ENCODE data around the gene HOTAIR. TPM values are rescaled to one million over a fixed set of nuclear protein-coding genes. Genes with fewer than 3 reads are reported as not detected.

Gene HOTAIR
- polyA plus RNA-seq, 3 donors: not detected

DNA sequence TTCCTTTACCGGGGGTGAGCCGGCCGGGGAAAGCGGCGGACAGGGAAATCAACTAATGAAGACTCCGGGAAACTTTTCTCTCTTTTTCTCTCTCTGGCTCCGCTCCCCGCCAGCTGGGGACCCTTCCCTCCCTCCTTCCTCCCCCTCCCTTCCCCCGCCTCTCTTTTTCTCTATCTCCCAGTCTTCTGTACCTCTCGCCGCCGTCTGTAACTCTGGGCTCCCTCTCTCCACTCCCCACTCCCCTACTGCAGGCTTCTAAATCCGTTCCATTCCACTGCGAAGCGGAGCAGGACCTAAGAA, 8.7 kb downstream of the HOTAIR start:
- Histone ChIP-seq H3K9ac (ENCODE audit: insufficient read depth, low read length, poor library complexity, severe bottlenecking) (no peak overlapping the region), H3K4me2 (replicated peaks; ENCODE audit: extremely low read depth, low read length, poor library complexity, severe bottlenecking) (no peak overlapping the region), H2AFZ (ENCODE audit: insufficient read depth, low read depth, low read length, poor library complexity, severe bottlenecking) (no peak overlapping the region), H3K36me3 (replicated peaks in 1 of 2; ENCODE audit: control insufficient read depth in 1 of 2, insufficient read depth in 2 of 2, low read length in 2 of 2) (no peaks in the 10 kb centered on the region), H4K20me1 (ENCODE audit: insufficient read depth, low read length) (no peaks in the 10 kb centered on the region), H3K27me3 (ENCODE audit: control insufficient read depth in 2 of 2, insufficient read depth in 2 of 2, low read length in 2 of 2) (peaks cover 99 to 100% of the 10 kb centered on the region in 2 donors), H3K27ac (ENCODE audit: low read depth in 1 of 2, low read length in 2 of 2) (no peak overlapping the region), H3K9me3 (replicated peaks in 1 of 2; ENCODE audit: control insufficient read depth in 1 of 2, insufficient read depth in 1 of 2, low read length in 2 of 2) (peaks cover 7 to 81% of the 10 kb centered on the region in 2 donors), H3K4me3 (replicated peaks in 1 of 3; ENCODE audit: low read depth in 2 of 3, low read length in 3 of 3) (no peak overlapping the region), H3K79me2 (ENCODE audit: insufficient read depth, low read length) (no peaks in the 10 kb centered on the region), H3K4me1 (ENCODE audit: control insufficient read depth in 1 of 2, insufficient read depth in 2 of 2, low read length in 2 of 2) (no peaks in the 10 kb centered on the region)
- H3K9me3 Mint-ChIP-seq: peaks cover 3 to 60% (median 36%) of the 10 kb centered on the region in 7 donors
- TF ChIP-seq, protein P1, sequence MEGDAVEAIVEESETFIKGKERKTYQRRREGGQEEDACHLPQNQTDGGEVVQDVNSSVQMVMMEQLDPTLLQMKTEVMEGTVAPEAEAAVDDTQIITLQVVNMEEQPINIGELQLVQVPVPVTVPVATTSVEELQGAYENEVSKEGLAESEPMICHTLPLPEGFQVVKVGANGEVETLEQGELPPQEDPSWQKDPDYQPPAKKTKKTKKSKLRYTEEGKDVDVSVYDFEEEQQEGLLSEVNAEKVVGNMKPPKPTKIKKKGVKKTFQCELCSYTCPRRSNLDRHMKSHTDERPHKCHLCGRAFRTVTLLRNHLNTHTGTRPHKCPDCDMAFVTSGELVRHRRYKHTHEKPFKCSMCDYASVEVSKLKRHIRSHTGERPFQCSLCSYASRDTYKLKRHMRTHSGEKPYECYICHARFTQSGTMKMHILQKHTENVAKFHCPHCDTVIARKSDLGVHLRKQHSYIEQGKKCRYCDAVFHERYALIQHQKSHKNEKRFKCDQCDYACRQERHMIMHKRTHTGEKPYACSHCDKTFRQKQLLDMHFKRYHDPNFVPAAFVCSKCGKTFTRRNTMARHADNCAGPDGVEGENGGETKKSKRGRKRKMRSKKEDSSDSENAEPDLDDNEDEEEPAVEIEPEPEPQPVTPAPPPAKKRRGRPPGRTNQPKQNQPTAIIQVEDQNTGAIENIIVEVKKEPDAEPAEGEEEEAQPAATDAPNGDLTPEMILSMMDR (IDR thresholded peaks at IDR 0.05): no peak
- H3K27me3 Mint-ChIP-seq (ENCODE audit: low read depth in 3 of 3): peaks cover 98 to 99% (median 98%) of the 10 kb centered on the region in 3 donors
- H3K36me3 Mint-ChIP-seq: peaks cover 4 to 19% of the 10 kb centered on the region in 2 donors
- no peak for DNase-seq
- peak overlapping the region in 1 of 2 donors; percentile 85 for H3K4me3 Mint-ChIP-seq
- 6% methylated on average over 12 of the region's 15 CpGs for WGBS (ENCODE audit: insufficient coverage)
- peak overlapping the region in 1 of 7 donors; percentile 28 for H3K27ac Mint-ChIP-seq
- peaks cover 30% of the 10 kb centered on the region for H3K4me1 Mint-ChIP-seq
- intact Hi-C loops (cut with micrococcal nuclease): no loop called here

DNA sequence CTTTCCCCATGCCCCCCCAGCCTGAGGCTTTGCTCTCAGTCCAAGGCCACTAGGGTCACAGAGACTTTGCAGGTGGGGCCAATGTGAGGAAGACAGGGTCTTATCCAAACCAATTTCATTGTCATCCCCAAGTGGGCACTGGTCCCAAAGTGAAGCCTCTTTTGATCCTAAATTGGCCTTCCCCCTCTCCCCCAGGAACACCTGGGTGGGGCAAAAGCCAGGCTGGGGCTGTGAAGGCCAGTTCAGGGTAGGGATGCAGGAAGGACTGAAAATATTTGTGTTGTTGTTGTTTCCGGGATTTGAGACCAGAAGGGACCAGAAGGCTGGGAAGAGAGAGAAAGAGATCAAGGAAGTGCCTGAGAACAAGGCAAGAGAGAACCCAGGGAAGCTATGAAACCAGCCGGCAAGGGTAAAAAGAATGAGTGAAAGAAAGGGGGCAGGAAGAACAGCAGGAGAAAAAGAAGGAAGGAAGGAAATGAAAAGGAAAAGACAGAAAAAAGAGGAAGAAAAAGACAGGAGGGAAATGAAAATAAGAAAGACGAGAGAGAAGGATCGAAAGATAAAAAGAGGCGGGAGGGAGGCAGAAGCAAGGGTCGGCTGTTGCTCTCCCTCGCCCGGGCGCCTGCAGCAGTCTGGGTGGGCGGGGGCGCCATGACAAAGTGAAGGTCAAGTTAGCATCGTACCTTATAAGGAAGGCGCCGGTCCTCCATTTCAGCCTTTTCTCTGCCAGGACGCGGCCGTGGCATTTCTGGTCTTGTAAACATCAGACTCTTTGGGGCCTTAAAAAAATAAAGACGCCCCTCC, 9.3 kb downstream of the HOTAIR start:
- H3K9me3 Mint-ChIP-seq: peaks cover 3 to 62% (median 32%) of the 10 kb centered on the region in 7 donors
- no peak for DNase-seq
- no peak overlapping the region for H3K9ac ChIP-seq (ENCODE audit: insufficient read depth, low read length, poor library complexity, severe bottlenecking)
- TF ChIP-seq, protein P1 (IDR thresholded peaks at IDR 0.05): no peak
- peaks cover 31% of the 10 kb centered on the region for H3K4me1 Mint-ChIP-seq
- H3K27ac ChIP-seq (ENCODE audit: low read depth in 1 of 2, low read length in 2 of 2): no peak overlapping the region
- no peaks in the 10 kb centered on the region for H3K36me3 ChIP-seq (replicated peaks in 1 of 2; ENCODE audit: control insufficient read depth in 1 of 2, insufficient read depth in 2 of 2, low read length in 2 of 2)
- no peak overlapping the region for H3K4me3 ChIP-seq (replicated peaks in 1 of 3; ENCODE audit: low read depth in 2 of 3, low read length in 3 of 3)
- peaks cover 98 to 100% of the 10 kb centered on the region in 2 donors for H3K27me3 ChIP-seq (ENCODE audit: control insufficient read depth in 2 of 2, insufficient read depth in 2 of 2, low read length in 2 of 2)
- peaks cover 98 to 99% (median 98%) of the 10 kb centered on the region in 3 donors for H3K27me3 Mint-ChIP-seq (ENCODE audit: low read depth in 3 of 3)
- H3K27ac Mint-ChIP-seq: no peak overlapping the region
- peaks cover 4 to 20% of the 10 kb centered on the region in 2 donors for H3K36me3 Mint-ChIP-seq
- peaks cover 7 to 82% of the 10 kb centered on the region in 2 donors for H3K9me3 ChIP-seq (replicated peaks in 1 of 2; ENCODE audit: control insufficient read depth in 1 of 2, insufficient read depth in 1 of 2, low read length in 2 of 2)
- no peak overlapping the region for H2AFZ ChIP-seq (ENCODE audit: insufficient read depth, low read depth, low read length, poor library complexity, severe bottlenecking)
- WGBS (ENCODE audit: insufficient coverage): 5% methylated on average over 18 of the region's 18 CpGs
- no peak overlapping the region for H3K4me2 ChIP-seq (replicated peaks; ENCODE audit: extremely low read depth, low read length, poor library complexity, severe bottlenecking)
- H3K4me1 ChIP-seq (ENCODE audit: control insufficient read depth in 1 of 2, insufficient read depth in 2 of 2, low read length in 2 of 2): no peaks in the 10 kb centered on the region
- peak overlapping the region in 1 of 2 donors; percentile 85 for H3K4me3 Mint-ChIP-seq
- no peaks in the 10 kb centered on the region for H4K20me1 ChIP-seq (ENCODE audit: insufficient read depth, low read length)
- intact Hi-C loops (cut with micrococcal nuclease): no loop called here
- no peaks in the 10 kb centered on the region for H3K79me2 ChIP-seq (ENCODE audit: insufficient read depth, low read length)
